Brain microvascular endothelial cell (primary cell): ENCODE measurements around the gene CWC22.

Experiments used
- DNase-seq: peaks from one replicate; pipeline ENCODE4 v3.0.0-alpha.2; 2020
- H3K27ac ChIP-seq: fragments of 250-450 bp; sonication (Bioruptor Pico); 2 replicates; pipeline ENCODE4 v1.5.1; 2020; ENCODE audit warnings: mild to moderate bottlenecking, moderate library complexity
- H3K27me3 ChIP-seq: fragments of 250-450 bp; sonication (Bioruptor Pico); replicated peaks from 2 replicates; pipeline ENCODE4 v1.5.1; 2020; ENCODE audit warnings: mild to moderate bottlenecking
- H3K36me3 ChIP-seq: fragments of 250-450 bp; sonication (Bioruptor Pico); replicated peaks from 2 replicates; pipeline ENCODE4 v1.5.1; 2020; ENCODE audit warnings: mild to moderate bottlenecking
- H3K4me3 ChIP-seq: 2 replicates; pipeline ENCODE4 v1.5.1; 2011; ENCODE audit warnings: low read depth, mild to moderate bottlenecking, control low read depth, low read length, moderate library complexity
- in situ Hi-C: cut with HindIII; loops from 2 replicates; pipeline ENCODE4 v1.10.0; 2017; ENCODE audit warnings: low sequenced_read_pairs, low pct_ligation_motif_present
- TF ChIP-seq, protein P1 (sequence below): IDR thresholded peaks from 2 replicates; pipeline ENCODE4 v1.5.1; 2011; ENCODE audit warnings: low read depth, mild to moderate bottlenecking, moderate library complexity, low read length, control low read depth, inconsistent platforms; ENCODE audit errors: missing control alignments

CWC22 gene

DNA sequence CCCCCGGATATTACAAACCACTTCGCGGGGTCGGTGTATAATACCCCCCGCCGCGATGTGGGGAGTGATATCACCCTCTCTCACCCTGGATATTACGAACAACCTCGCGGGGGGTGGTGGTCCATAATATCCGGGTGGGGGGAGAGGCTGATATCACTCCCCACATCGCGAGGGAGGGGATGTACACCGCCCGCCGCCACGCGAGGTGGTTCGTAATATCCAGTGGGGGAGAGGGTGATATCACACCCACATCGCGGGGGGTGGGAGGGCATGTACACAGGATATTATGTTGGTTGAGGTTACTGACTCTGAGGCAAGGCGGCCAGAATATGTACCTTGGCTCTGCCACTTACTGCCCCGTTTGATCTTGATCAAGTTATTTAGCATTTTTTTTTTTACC lies 14.8 kb upstream of the CWC22 start:
- in situ Hi-C loops = no loop called here
- no peaks in the 10 kb centered on the region for H3K36me3 ChIP-seq

DNA sequence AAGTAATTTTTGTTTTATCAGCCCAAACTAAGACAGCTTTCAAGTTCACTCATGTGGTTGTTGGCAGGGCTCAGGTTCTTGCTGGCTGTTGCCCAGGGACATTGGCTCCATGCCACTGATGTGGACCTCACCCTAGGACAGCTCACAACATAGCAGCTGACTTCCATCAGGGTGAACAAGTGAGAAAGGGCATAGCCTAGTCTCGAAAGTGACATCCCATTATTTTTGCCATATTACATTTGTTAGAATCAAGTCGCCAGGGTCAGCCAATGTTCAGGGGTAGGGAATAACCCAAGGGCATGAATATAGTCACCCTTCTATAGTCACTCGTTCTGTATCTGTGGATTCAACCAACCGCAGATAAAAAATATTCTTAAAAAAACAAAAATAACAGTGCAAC lies 10.7 kb upstream of the CWC22 start:
- Histone ChIP-seq H3K27ac (peak overlapping the region; percentile 33), H3K36me3 (no peaks in the 10 kb centered on the region), H3K4me3 (no peak overlapping the region), H3K27me3 (no peaks in the 10 kb centered on the region)
- TF ChIP-seq, protein P1, sequence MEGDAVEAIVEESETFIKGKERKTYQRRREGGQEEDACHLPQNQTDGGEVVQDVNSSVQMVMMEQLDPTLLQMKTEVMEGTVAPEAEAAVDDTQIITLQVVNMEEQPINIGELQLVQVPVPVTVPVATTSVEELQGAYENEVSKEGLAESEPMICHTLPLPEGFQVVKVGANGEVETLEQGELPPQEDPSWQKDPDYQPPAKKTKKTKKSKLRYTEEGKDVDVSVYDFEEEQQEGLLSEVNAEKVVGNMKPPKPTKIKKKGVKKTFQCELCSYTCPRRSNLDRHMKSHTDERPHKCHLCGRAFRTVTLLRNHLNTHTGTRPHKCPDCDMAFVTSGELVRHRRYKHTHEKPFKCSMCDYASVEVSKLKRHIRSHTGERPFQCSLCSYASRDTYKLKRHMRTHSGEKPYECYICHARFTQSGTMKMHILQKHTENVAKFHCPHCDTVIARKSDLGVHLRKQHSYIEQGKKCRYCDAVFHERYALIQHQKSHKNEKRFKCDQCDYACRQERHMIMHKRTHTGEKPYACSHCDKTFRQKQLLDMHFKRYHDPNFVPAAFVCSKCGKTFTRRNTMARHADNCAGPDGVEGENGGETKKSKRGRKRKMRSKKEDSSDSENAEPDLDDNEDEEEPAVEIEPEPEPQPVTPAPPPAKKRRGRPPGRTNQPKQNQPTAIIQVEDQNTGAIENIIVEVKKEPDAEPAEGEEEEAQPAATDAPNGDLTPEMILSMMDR = no peak
- in situ Hi-C loops = no loop called here
- peak; percentile 52 for DNase-seq

More for the DNA sequence above, 14.8 kb upstream of the CWC22 start:
- TF ChIP-seq, protein P1 = no peak
- Histone ChIP-seq H3K4me3 (no peak overlapping the region), H3K27me3 (no peaks in the 10 kb centered on the region), H3K27ac (no peak overlapping the region)
- no peak for DNase-seq

DNA sequence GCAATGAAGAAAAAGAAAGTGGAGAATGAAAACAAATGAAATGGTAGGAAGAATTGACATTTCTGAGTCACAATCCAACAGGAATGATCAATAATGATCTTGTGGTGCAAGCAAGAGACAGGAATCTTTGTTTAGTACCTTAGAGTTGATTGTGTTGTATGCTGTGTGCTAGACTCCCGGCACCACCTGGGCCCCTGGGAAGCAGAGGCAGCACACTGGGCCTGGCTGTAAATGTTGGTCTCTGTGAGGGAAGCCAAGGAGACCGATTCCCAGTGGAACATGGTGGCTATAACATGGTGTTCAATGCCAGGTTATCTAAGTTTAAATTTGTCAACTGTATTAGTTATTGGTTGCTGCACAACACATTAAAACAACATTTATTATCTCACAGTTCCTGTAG lies 9.8 kb upstream of the CWC22 start:
- Histone ChIP-seq H3K36me3 (no peaks in the 10 kb centered on the region), H3K27ac (peak overlapping the region; percentile 64)
- TF ChIP-seq, protein P1 = no peak

DNA sequence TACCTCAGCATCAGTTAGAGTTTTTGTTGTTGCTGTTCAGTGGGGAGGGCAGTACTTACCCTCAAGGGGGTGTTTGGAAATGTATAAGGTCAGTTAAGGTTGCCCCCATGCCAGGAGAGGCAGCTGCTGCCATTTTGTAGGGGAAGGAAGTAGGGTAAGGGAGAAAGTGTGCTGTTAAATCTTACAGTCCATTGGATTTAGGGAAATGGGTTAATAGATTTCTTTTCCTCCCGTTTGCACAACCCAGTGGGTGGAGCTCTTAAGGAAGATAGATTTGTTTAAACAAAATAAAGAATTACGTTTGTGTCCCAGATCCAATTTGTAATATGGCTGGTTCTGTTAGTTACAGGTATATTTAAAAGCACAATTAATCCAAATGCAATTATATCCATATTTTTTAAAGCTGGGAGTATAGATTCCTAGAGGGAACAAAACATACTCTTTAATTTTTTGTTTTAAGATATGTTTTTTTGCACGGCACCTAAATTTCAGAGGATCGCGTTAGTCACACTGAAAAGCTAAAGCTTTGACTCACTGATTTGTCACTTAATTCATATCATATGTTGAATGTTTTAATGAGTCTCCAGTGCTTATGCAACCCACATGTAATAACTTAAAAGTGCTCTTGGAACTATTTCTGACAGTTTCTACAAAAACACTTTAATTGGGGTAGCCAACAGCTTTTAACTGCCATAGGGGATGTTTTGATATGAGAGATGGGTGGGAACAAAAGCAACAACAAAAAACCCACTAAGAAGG lies 9.0 kb upstream of the CWC22 start:
- peak; percentile 28 for DNase-seq
- in situ Hi-C loops = no loop called here
- Histone ChIP-seq H3K27me3 (no peaks in the 10 kb centered on the region), H3K36me3 (no peaks in the 10 kb centered on the region), H3K27ac (peak overlapping the region; percentile 64), H3K4me3 (no peak overlapping the region)
- TF ChIP-seq, protein P1 = no peak

More for the DNA sequence above, 9.8 kb upstream of the CWC22 start:
- DNase-seq = no peak
- no peak overlapping the region for H3K4me3 ChIP-seq
- H3K27me3 ChIP-seq = no peaks in the 10 kb centered on the region
- in situ Hi-C loops = no loop called here

DNA sequence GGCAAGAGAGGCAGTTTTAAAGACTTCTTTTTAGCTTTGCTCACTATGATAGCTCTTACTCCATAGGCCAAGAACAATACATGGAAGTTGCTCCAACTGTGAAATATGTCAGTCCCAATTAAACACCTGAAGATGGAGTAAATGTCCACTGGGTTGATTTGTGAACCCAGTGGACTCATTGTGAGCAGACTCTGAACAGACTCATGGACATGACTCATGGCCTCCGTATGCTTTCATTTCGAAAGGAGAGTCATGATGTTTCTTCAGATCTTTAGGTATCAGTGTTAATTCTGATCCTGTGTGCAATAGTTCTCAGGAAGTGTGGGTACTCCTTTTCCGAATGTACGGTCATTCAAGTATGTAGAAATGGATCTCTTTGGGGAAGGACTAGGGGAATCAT lies 5.4 kb upstream of the CWC22 start:
- Histone ChIP-seq H3K27me3 (no peaks in the 10 kb centered on the region), H3K4me3 (no peak overlapping the region), H3K36me3 (no peaks in the 10 kb centered on the region), H3K27ac (peak overlapping the region; percentile 31)
- in situ Hi-C loops = no loop called here
- TF ChIP-seq, protein P1 = no peak
- DNase-seq = peak; percentile 86

DNA sequence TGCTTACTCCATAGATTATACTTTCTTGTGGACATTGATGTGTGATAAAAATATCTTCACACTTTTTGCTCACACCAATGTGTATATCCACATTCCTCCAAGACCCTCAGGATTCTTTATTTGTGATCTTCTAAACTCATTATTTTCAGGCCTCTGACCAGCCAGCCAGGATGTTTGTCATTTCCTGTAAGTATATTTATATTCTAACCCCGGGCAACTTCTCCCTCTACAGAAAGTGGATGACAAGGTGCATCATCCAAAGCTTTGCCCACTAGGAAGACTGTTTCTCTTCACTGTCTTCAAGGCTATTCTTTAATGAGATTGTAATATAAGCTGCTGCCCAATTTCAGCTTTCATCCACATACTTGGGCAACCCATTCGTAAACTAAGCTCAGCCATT lies 3.6 kb upstream of the CWC22 start:
- H3K27me3 ChIP-seq = no peaks in the 10 kb centered on the region

More for the DNA sequence above, 3.6 kb upstream of the CWC22 start:
- in situ Hi-C loops = no loop called here
- DNase-seq = no peak
- Histone ChIP-seq H3K27ac (no peak overlapping the region), H3K4me3 (no peak overlapping the region), H3K36me3 (no peaks in the 10 kb centered on the region)
- TF ChIP-seq, protein P1 = no peak
